H1 (cell line): Measurements from ENCODE around the gene NAA25. TPM values are rescaled to one million over a fixed set of nuclear protein-coding genes. Genes with fewer than 3 reads are reported as not detected.

ENCODE experiments used
- CTCF ChIA-PET: fragments of 300-600 bp; sonication (Branson Sonifier 250); formaldehyde crosslinking; loops from one replicate; lab custom pipeline; 2021; ENCODE audit not compliant: partially characterized antibody; lab: Charles Lee
- POLR2A ChIA-PET: fragments of 300-600 bp; sonication (Branson Sonifier 250); formaldehyde crosslinking; loops from one replicate; lab custom pipeline; 2021; ENCODE audit warnings: inconsistent platforms; ENCODE audit not compliant: partially characterized antibody; lab: Charles Lee
- DNase-seq, 2 experiments: peaks; one replicate each; pipeline versions ENCODE4 v3.0.0 to v3.0.0-alpha.2; 2010 to 2022; ENCODE audit warnings: low spot score in 2 of 2, low read depth in 1 of 2, mixed read lengths in 1 of 2
- FAIRE-seq: peaks from 2 replicates; lab custom pipeline; 2011; peaks lifted over from hg19 to GRCh38; lab: Jason Lieb, UNC
- H2AFZ ChIP-seq: 2 replicates; pipeline ENCODE4 v1.8.1; 2012; ENCODE audit warnings: low read length, inconsistent platforms
- H2AK5ac ChIP-seq: 2 replicates; pipeline ENCODE4 v1.6.1; 2013; ENCODE audit warnings: low read depth, low read length
- H2BK120ac ChIP-seq: replicated peaks from 2 replicates; pipeline ENCODE3; 2013; ENCODE audit warnings: low read depth, low read length, inconsistent platforms
- H2BK12ac ChIP-seq: 2 replicates; pipeline ENCODE4 v1.6.1; 2013; ENCODE audit warnings: low read depth, low read length
- H2BK15ac ChIP-seq: 2 replicates; pipeline ENCODE4 v1.6.1; 2013; ENCODE audit warnings: low read length
- H2BK20ac ChIP-seq: 2 replicates; pipeline ENCODE4 v1.6.1; 2013; ENCODE audit warnings: low read length
- H2BK5ac ChIP-seq: 2 replicates; pipeline ENCODE4 v1.6.1; 2013; ENCODE audit warnings: low read depth, low read length
- H3K14ac ChIP-seq: 2 replicates; pipeline ENCODE4 v1.6.1; 2013; ENCODE audit warnings: inconsistent platforms; ENCODE audit not compliant: insufficient read length
- H3K18ac ChIP-seq: 2 replicates; pipeline ENCODE4 v1.6.1; 2013; ENCODE audit warnings: low read length; ENCODE audit errors: extremely low read depth
- H3K23ac ChIP-seq: 2 replicates; pipeline ENCODE4 v1.6.1; 2013; ENCODE audit warnings: inconsistent platforms; ENCODE audit not compliant: insufficient read length
- H3K23me2 ChIP-seq: 2 replicates; pipeline ENCODE4 v1.6.1; 2013; ENCODE audit warnings: low read depth, low read length
- H3K27ac ChIP-seq: 2 replicates; pipeline ENCODE4 v1.6.1; 2011; ENCODE audit warnings: low read depth, low read length, inconsistent platforms
- H3K27me3 ChIP-seq, 4 experiments: replicated peaks in 1 of 4; 1 replicate in 1 of 4; 2 replicates in 3 of 4; pipeline versions ENCODE4 v1.6.1 to v1.8.1; 2011 to 2013; ENCODE audit warnings: low read length in 3 of 4, mild to moderate bottlenecking in 3 of 4, inconsistent platforms in 2 of 4, mixed read lengths in 2 of 4, moderate library complexity in 1 of 4; ENCODE audit not compliant: control insufficient read depth in 3 of 4, insufficient read depth in 3 of 4; ENCODE audit errors: extremely low read depth in 1 of 4
- H3K36me3 ChIP-seq, 4 experiments: 2 replicates each; pipeline versions ENCODE4 v1.6.1 to v1.8.1; 2011 to 2013; ENCODE audit warnings: mild to moderate bottlenecking in 4 of 4, low read length in 3 of 4, moderate library complexity in 2 of 4, control low read depth in 1 of 4, inconsistent platforms in 1 of 4; ENCODE audit not compliant: insufficient read depth in 4 of 4, control insufficient read depth in 2 of 4
- H3K4ac ChIP-seq: replicated peaks from 2 replicates; pipeline ENCODE3; 2013; ENCODE audit warnings: low read length, low read depth, mixed read lengths, inconsistent platforms; ENCODE audit not compliant: insufficient read length
- H3K4me1 ChIP-seq, 4 experiments: replicated peaks in 1 of 4; 1 replicate in 1 of 4; 2 replicates in 3 of 4; pipeline versions ENCODE4 v1.6.1 to v1.8.1; 2011 to 2013; ENCODE audit warnings: low read length in 3 of 4, inconsistent platforms in 2 of 4, mixed read lengths in 1 of 4; ENCODE audit not compliant: insufficient read depth in 4 of 4, control insufficient read depth in 3 of 4
- H3K4me2 ChIP-seq, 2 experiments: 2 replicates each; pipeline versions ENCODE4 v1.6.1 to v1.8.1; 2011 to 2013; ENCODE audit warnings: low read depth in 2 of 2, low read length in 2 of 2, control low read depth in 1 of 2, inconsistent platforms in 1 of 2, mild to moderate bottlenecking in 1 of 2; ENCODE audit not compliant: insufficient read depth in 1 of 2
- H3K4me3 ChIP-seq, 4 experiments: fragments of 200-600, 300-600 bp in 1 of 4; sonication (generic), shearing (Covaris generic), sonication (Bioruptor Twin) in 1 of 4; 2 replicates each; pipeline versions ENCODE4 v1.5.1 to v1.8.1; 2011 to 2016; ENCODE audit warnings: low read length in 4 of 4, low read depth in 3 of 4, control low read depth in 2 of 4, inconsistent platforms in 2 of 4, mild to moderate bottlenecking in 2 of 4, mixed read lengths in 1 of 4, moderate library complexity in 1 of 4; ENCODE audit not compliant: insufficient read depth in 2 of 4; ENCODE audit errors: extremely low read depth in 1 of 4
- H3K56ac ChIP-seq: replicated peaks from 2 replicates; pipeline ENCODE3; 2013; ENCODE audit warnings: low read depth, mild to moderate bottlenecking, mixed read lengths, low read length, inconsistent platforms; ENCODE audit not compliant: insufficient read length
- H3K79me1 ChIP-seq: 2 replicates; pipeline ENCODE4 v1.6.1; 2013; ENCODE audit warnings: low read depth, low read length, control low read depth
- H3K79me2 ChIP-seq, 2 experiments: 2 replicates each; pipeline versions ENCODE4 v1.6.1 to v1.8.1; 2012 to 2013; ENCODE audit warnings: low read length in 2 of 2, mild to moderate bottlenecking in 2 of 2, inconsistent platforms in 1 of 2; ENCODE audit not compliant: insufficient read depth in 2 of 2, control insufficient read depth in 1 of 2
- H3K9ac ChIP-seq, 4 experiments: replicated peaks in 1 of 4; 1 replicate in 1 of 4; 2 replicates in 3 of 4; pipeline versions ENCODE4 v1.6.1 to v1.8.1; 2011 to 2013; ENCODE audit warnings: low read depth in 3 of 4, low read length in 3 of 4, control low read depth in 2 of 4, mild to moderate bottlenecking in 2 of 4, moderate library complexity in 2 of 4, inconsistent platforms in 1 of 4; ENCODE audit errors: extremely low read depth in 1 of 4
- H3K9me3 ChIP-seq, 2 experiments: 2 replicates each; pipeline versions ENCODE4 v1.6.1 to v1.8.1; 2012 to 2013; ENCODE audit warnings: mild to moderate bottlenecking in 2 of 2, moderate library complexity in 2 of 2, control low read depth in 1 of 2, inconsistent platforms in 1 of 2, low read depth in 1 of 2, low read length in 1 of 2, mixed read lengths in 1 of 2; ENCODE audit not compliant: insufficient read depth in 2 of 2
- H4K20me1 ChIP-seq, 2 experiments: replicated peaks in 1 of 2; 2 replicates each; pipeline versions ENCODE3 to v1.8.1; 2011 to 2013; ENCODE audit warnings: inconsistent platforms in 2 of 2, low read length in 2 of 2, mild to moderate bottlenecking in 1 of 2; ENCODE audit not compliant: insufficient read depth in 2 of 2, control insufficient read depth in 1 of 2
- H4K5ac ChIP-seq: 2 replicates; pipeline ENCODE4 v1.6.1; 2013; ENCODE audit warnings: low read length, low read depth, mixed read lengths, inconsistent platforms; ENCODE audit not compliant: insufficient read length
- H4K8ac ChIP-seq: 2 replicates; pipeline ENCODE4 v1.8.0; 2013; ENCODE audit warnings: mild to moderate bottlenecking, moderate library complexity, low read length, inconsistent platforms; ENCODE audit not compliant: insufficient read depth; ENCODE audit errors: extremely low read depth
- H4K91ac ChIP-seq: replicated peaks from 2 replicates; pipeline ENCODE3; 2013; ENCODE audit warnings: low read length, mixed read lengths, inconsistent platforms; ENCODE audit not compliant: insufficient read length
- POU5F1 ChIP-seq: IDR thresholded peaks from 2 replicates; pipeline ENCODE4 v1.6.1; 2011; ENCODE audit warnings: low read depth, mild to moderate bottlenecking, low read length, moderate library complexity
- TCF12 ChIP-seq: IDR thresholded peaks from 2 replicates; pipeline ENCODE4 v1.6.1; 2011; ENCODE audit warnings: low read depth, mild to moderate bottlenecking, low read length
- WGBS, 2 experiments: shearing (Covaris generic) in 1 of 2; methylation state at CpG; one replicate each; pipeline versions ENCODE4 v1.1.6 to v1.1.7; 2013 to 2015; ENCODE audit warnings: low lambda C conversion rate in 2 of 2, mixed read lengths in 2 of 2, inconsistent platforms in 1 of 2, low coverage in 1 of 2, missing lambda C conversion rate in 1 of 2; ENCODE audit not compliant: insufficient replicate concordance in 2 of 2, insufficient coverage in 1 of 2, insufficient read length in 1 of 2; ENCODE audit errors: extremely low coverage in 1 of 2, missing lambda C conversion rate in 1 of 2; 5-methylcytosine and 5-hydroxymethylcytosine counted together
- polyA plus RNA-seq, 7 experiments: library from polyadenylated mRNA; depleted of rRNA in 3 of 7; stranded (reverse) in 5 of 7; unstranded in 2 of 7; fragments of >200 nt in 5 of 7; fragments of 200-250 nt in 2 of 7; gene quantifications; 1 replicate in 5 of 7; 2 replicates in 1 of 7; 4 replicates in 1 of 7; pipeline versions ENCODE4 v1.2.1 to v1.2.3, GENCODE V29; 2011 to 2013; ENCODE audit warnings: missing spikeins in 2 of 7, mixed read lengths in 2 of 7
- total RNA-seq: library from RNA; stranded (reverse); fragmentation: NEBNext Ultra II Directional; extraction: Animal tissue kit (Norgen Biotek cat#: 25700); gene quantifications from 2 replicates; pipeline ENCODE4 v1.2.1, GENCODE V29; 2021

NAA25 gene
- total and polyA plus RNA-seq, 2 of the 8 experiments (the other 6 are each of a cell fraction or from before 2014, with no cell fraction given), result 10.8 to 60.3 TPM

- Histone ChIP-seq H4K5ac (no peak overlapping the region), H3K56ac (no peak overlapping the region), H3K23me2 (no peaks in the 10 kb centered on the region), H2AK5ac (no peak overlapping the region), H2BK20ac (no peak overlapping the region), H2BK5ac (no peak overlapping the region), H2AFZ (no peak overlapping the region), H3K14ac (no peak overlapping the region), H3K27ac (no peak overlapping the region), H3K4me2 (no peak overlapping the region), H3K36me3 (peaks cover 6 to 41% (median 28%) of the 10 kb centered on the region in 4 experiments; a peak in 7 of 8 replicates), H2BK15ac (no peak overlapping the region), H2BK12ac (no peak overlapping the region), H3K79me1 (no peaks in the 10 kb centered on the region), H3K4me3 (no peak overlapping the region), H4K91ac (no peak overlapping the region), H3K79me2 (no peaks in the 10 kb centered on the region), H3K9ac (no peak overlapping the region), H3K27me3 (no peaks in the 10 kb centered on the region), H3K18ac (no peak overlapping the region), H3K23ac (no peak overlapping the region), H2BK120ac (no peak overlapping the region), H4K8ac (no peak overlapping the region), H3K9me3 (peaks cover 4 to 5% of the 10 kb centered on the region in 2 experiments; a peak in 3 of 4 replicates), H3K4me1 (no peaks in the 10 kb centered on the region), H3K4ac (no peak overlapping the region), H4K20me1 (no peaks in the 10 kb centered on the region)
- ChIA-PET POLR2A (interaction anchor here (0.8 to 1.5 kb wide), 3 partner anchors 9 to 38 kb away, joined by 3 to 4 read pairs (median 3); no protein-coding TSS in a partner anchor), CTCF (interaction anchor here (1.1 kb wide), 1 partner anchor 45 kb away, joined by 4 read pairs; no protein-coding TSS in a partner anchor)
- DNase-seq (no peak), FAIRE-seq (no peak)
- WGBS, 2 experiments, result 95% methylated on average over 8 of the region's 8 CpGs; no CpG with 5 or more reads in 1 of the 2 experiments
- TF ChIP-seq TCF12 (no peak), POU5F1 (no peak)
Observed at GRCh38 chr12:112153893-112154219, 45.3 kb upstream of the NAA25 start.
